Lower lobe of right lung (tissue), 2 donors: ENCODE data around the gene C1QTNF1. TPM values are rescaled to one million over a fixed set of nuclear protein-coding genes. Genes with fewer than 3 reads are reported as not detected.

Experiments
- ATAC-seq, 2 donors: fragments of 200-7000 bp; cut with Tn5 transposase; one replicate each; pipeline ENCODE4 v1.9.1; 2020 to 2022; ENCODE audit warnings: mild to moderate bottlenecking in 2 of 2, moderate library complexity in 2 of 2
- DNase-seq: peaks from one replicate; pipeline ENCODE4 v3.0.0-alpha.2; 2020
- H3K27ac ChIP-seq: fragments of 200-600 bp; one replicate; pipeline ENCODE4 v1.8.0; 2022
- H3K27me3 ChIP-seq: fragments of 200-600 bp; one replicate; pipeline ENCODE4 v1.8.0; 2022; ENCODE audit warnings: low read depth
- H3K36me3 ChIP-seq: fragments of 200-600 bp; one replicate; pipeline ENCODE4 v1.8.0; 2022; ENCODE audit warnings: mild to moderate bottlenecking
- H3K4me1 ChIP-seq: fragments of 200-600 bp; one replicate; pipeline ENCODE4 v1.8.0; 2022
- H3K4me3 ChIP-seq: fragments of 200-600 bp; one replicate; pipeline ENCODE4 v1.8.0; 2022; ENCODE audit warnings: mild to moderate bottlenecking
- H3K9me3 ChIP-seq: fragments of 200-600 bp; one replicate; pipeline ENCODE4 v1.8.0; 2022
- CTCF ChIP-seq: fragments of 200-600 bp; IDR thresholded peaks from one replicate; pipeline ENCODE4 v1.8.0; 2022; ENCODE audit warnings: antibody characterized with exemption, mild to moderate bottlenecking
- intact Hi-C: fragments of 100-400 bp; cut with DNase I; formaldehyde crosslinking; loops from one replicate; pipeline ENCODE4 v1.11.0; 2022
- total RNA-seq: library from RNA; stranded (reverse); fragmentation: NEBNext Ultra II Directional; extraction: Animal tissue kit (Norgen Biotek cat#: 25700); gene quantifications from one replicate; pipeline ENCODE4 v1.2.1, GENCODE V29; 2021
- donor health status: DM: no; HTN: yes; CAD: no; lungs with severe emphysema.

Gene C1QTNF1
- total RNA-seq, 1 donor from 2014 or later, result 24.9 TPM

GRCh38 chr17:79038545-79039135 is 14.7 kb downstream of the C1QTNF1 start:
- intact Hi-C loops, result no loop called here
- Histone ChIP-seq H3K9me3 (no peaks in the 10 kb centered on the region), H3K27ac (peak overlapping the region; percentile 34), H3K4me1 (peaks cover 38% of the 10 kb centered on the region), H3K36me3 (no peaks in the 10 kb centered on the region), H3K27me3 (no peaks in the 10 kb centered on the region), H3K4me3 (no peak overlapping the region)
- TF ChIP-seq CTCF, result no peak
- ATAC-seq (peak in 1 of 2 donors; percentile 51), DNase-seq (no peak)

- Histone ChIP-seq H3K27me3 (no peaks in the 10 kb centered on the region), H3K4me1 (peaks cover 33% of the 10 kb centered on the region), H3K9me3 (no peaks in the 10 kb centered on the region), H3K36me3 (no peaks in the 10 kb centered on the region), H3K4me3 (no peak overlapping the region), H3K27ac (no peak overlapping the region)
- ATAC-seq (no peak), DNase-seq (no peak)
- no peak for TF ChIP-seq CTCF
- intact Hi-C loops, result no loop called here
Measured at GRCh38 chr17:79039171-79039570, 15.2 kb downstream of the C1QTNF1 start.

- Histone ChIP-seq H3K9me3 (no peaks in the 10 kb centered on the region), H3K4me3 (no peak overlapping the region), H3K4me1 (peaks cover 28% of the 10 kb centered on the region), H3K27ac (no peak overlapping the region), H3K27me3 (no peaks in the 10 kb centered on the region), H3K36me3 (no peaks in the 10 kb centered on the region)
- intact Hi-C loops, result no loop called here
- TF ChIP-seq CTCF, result no peak
- ATAC-seq (no peak), DNase-seq (no peak)
Measured at GRCh38 chr17:79039886-79040285, 15.9 kb downstream of the C1QTNF1 start.

GRCh38 chr17:79041041-79041570 is 17.1 kb downstream of the C1QTNF1 start:
- H3K9me3 ChIP-seq, result no peaks in the 10 kb centered on the region
- H3K4me1 ChIP-seq, result peaks cover 28% of the 10 kb centered on the region
- H3K27ac ChIP-seq, result no peak overlapping the region
- ATAC-seq (no peak), DNase-seq (no peak)
- no peaks in the 10 kb centered on the region for H3K27me3 ChIP-seq
- no peaks in the 10 kb centered on the region for H3K36me3 ChIP-seq
- H3K4me3 ChIP-seq, result no peak overlapping the region
- intact Hi-C loops, result no loop called here
- no peak for TF ChIP-seq CTCF

- DNase-seq, result no peak
- intact Hi-C loops, result no loop called here
Measured at GRCh38 chr17:79041723-79042420, 17.9 kb downstream of the C1QTNF1 start.

More at GRCh38 chr17:79041723-79042420, 17.9 kb downstream of the C1QTNF1 start:
- ATAC-seq, result no peak
- TF ChIP-seq CTCF, result no peak
- H3K4me1 ChIP-seq, result peaks cover 25% of the 10 kb centered on the region
- H3K27ac ChIP-seq, result no peak overlapping the region
- H3K36me3 ChIP-seq, result no peaks in the 10 kb centered on the region
- H3K4me3 ChIP-seq, result no peak overlapping the region
- no peaks in the 10 kb centered on the region for H3K9me3 ChIP-seq
- H3K27me3 ChIP-seq, result no peaks in the 10 kb centered on the region
